GM18861 (cell line): ENCODE data around the gene ZNF491.
"Not testable (repeated sequence)": the region's sequence is repeated elsewhere in the genome, so short reads cannot be mapped to it uniquely, and the experiment has no call there.

Source experiments
- ATAC-seq: cut with Tn5 transposase; IDR thresholded peaks from one replicate; pipeline ENCODE4 v1.9.1; 2021; ENCODE audit not compliant: unreplicated experiment

The ZNF491 gene

DNA sequence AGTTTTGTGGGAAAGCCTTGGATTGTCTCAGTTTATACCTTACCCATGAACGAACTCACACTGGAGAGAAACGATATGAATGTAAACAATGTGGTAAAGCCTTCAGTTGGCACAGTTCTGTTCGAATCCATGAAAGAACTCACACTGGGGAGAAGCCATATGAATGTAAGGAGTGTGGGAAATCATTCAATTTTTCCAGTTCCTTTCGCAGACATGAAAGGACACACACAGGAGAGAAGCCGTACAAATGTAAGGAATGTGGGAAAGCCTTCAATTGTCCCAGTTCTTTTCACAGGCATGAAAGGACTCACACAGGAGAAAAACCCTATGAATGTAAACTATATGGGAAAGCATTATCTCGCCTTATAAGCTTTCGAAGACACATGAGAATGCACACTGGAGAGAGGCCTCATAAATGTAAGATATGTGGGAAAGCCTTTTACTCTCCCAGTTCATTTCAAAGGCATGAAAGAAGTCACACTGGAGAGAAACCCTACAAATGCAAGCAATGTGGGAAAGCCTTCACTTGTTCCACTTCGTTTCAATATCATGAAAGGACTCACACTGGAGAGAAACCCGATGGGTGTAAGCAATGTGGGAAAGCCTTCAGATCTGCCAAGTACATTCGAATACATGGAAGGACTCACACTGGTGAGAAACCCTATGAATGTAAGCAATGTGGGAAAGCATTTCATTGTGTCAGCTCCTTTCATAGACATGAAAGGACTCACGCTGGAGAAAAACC, 8.2 kb downstream of the ZNF491 start:
- ATAC-seq, result no peak

- ATAC-seq, result no peak
These were observed 8.7 kb downstream of the ZNF491 start for GRCh38 chr19:11807099-11807380.

GRCh38 chr19:11813703-11814028, 15.3 kb downstream of the ZNF491 start:
- ATAC-seq, result peak; percentile 18

DNA sequence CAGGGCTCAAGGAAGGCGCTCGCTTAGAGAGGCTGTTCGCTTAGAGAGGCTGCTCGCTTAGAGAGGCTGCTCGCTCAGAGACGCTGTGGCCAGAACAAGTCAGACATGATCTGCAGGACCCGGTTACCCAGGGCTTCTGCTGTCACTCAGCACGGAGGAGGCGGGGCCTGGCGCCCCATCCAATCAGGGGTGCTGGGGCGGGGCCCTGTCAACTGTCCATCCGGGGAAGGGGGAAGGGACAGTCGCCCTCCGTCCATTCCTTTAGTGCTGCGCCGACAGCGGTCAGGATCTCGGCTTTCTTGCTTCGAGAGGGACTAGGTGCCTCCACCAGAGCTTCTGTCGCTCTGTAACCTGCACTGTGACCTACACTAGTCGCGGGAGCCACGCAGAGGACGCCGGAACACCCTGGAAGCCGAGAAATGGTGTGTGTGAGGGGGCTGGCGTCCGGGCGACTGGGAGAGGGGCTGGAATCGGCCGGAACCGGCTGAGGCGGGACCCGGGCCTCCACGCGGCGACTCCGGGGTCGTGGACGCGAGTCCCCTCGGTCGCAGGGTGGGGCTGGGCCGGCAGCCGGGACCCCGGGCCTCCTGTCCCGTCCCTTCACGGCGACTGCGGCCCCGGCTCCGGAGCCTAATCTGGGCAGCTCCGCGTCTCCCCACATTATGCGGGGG, 15.8 kb downstream of the ZNF491 start, which contains the start of gene ZNF440:
Gene ZNF440, plus strand, starts transcription at position 245 of the 671 bp plus-strand sequence. Its CDS starts 175 bp downstream, at position 420.
- peak; percentile 94 for ATAC-seq

DNA sequence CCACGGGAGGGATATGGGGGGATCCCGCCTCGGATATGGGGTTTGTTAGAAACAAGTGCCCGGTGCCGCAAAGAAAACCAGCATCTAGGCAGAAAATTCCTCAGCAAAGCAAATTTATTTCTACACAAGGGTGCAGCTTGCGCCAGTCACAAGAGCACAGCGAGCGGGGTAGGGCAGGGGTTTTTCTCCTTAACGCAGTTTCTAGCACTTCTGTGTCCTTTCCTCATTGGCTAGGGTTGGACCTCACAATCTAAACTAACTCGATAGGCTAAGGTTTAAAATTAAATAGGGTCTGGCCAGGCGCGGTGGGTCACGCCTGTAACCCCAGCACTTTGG, 16.3 kb downstream of the ZNF491 start:
- no peak for ATAC-seq

DNA sequence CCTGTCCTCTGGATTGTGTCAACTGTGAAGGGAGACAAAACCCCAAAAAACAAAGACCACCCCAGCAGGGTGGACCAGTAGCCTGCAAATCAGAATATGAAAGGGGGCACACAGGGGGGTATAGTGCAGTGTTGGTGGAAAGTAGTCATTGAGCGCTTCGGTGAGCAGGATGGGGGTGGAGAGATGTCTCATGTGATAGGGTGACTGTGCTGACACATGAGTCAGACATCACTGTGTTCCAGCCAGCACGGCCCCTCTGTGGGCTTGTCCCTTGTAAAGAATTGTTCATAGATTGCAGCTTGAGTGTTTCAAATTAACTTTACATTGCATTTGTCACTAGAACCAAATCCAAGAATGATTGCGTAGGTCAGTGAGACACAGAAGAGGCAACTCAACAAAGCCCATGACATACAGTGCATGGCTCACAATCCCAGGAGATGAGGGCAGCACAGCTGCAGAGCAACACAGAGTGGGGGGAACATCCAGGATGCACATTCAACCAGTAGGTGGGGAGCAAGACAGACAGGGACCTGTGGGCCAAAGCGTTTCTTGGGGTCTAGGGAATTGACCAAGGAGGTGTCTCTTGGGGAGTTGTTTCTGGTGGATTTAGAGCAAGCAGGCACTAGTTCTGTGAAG, 23.3 kb downstream of the ZNF491 start:
- no peak for ATAC-seq

DNA sequence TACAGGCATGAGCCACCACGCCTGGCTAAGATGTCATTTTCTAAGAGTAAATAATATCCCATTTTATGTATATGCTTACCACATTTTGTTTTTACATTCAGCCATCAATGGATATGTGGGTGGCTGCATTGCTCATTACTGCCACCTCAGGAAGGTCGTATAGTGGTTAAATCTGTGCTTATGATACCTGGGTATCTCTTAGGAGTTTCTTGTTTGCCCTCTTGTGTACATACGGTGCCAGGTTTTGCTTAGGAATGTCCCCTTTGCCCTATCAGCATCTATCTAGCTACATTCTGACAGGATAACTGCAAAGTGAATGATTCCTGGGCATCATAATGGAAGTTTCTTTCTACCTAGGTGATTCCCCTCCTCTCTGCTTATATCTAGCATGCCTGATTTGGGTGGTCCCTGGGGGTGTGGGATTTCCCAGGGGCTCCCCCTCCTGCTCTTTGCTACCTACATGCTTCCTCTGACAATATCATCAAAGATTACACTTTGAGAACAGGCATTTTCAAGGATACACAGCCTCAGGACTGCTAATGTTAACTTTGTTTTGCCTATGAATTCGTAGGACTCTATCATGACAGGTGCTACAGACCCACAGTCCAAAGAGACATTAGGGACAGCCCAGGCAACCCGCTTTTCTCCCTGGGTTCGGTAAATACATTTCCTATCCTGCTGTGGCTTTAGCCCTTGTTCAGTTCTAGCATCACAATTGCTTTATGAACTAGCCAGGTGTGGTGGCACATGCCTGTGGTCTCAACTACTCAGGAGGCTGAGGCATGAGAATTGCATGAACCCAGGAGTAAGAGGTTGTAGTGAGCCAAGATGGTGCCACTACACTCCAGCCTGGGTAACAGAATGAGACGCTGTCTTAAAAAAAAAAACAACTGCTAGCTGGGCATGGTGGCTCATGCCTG, 30.9 kb downstream of the ZNF491 start:
- not testable (repeated sequence) for ATAC-seq

DNA sequence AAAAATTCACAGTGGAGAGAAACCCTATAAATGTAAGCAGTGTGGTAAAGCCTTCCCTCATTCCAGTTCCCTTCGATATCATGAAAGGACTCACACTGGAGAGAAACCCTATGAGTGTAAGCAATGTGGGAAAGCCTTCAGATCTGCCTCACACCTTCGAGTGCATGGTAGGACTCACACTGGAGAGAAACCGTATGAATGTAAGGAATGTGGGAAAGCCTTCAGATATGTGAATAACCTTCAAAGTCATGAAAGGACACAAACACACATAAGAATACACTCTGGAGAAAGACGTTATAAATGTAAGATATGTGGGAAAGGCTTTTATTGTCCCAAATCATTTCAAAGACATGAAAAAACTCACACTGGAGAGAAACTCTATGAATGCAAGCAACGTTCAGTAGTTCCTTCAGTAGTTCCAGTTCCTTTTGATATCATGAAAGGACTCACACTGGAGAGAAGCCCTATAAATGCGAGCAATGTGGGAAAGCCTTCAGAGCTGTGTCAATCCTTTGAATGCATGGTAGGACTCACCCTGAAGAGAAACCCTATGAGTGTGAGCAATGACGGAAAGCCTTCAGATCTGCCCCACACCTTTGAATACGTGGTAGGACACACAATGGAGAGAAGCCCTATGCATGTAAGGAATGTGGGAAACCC, 34.1 kb downstream of the ZNF491 start:
- ATAC-seq, result no peak

GRCh38 chr19:11833541-11833940, 35.2 kb downstream of the ZNF491 start:
- ATAC-seq, result no peak

DNA sequence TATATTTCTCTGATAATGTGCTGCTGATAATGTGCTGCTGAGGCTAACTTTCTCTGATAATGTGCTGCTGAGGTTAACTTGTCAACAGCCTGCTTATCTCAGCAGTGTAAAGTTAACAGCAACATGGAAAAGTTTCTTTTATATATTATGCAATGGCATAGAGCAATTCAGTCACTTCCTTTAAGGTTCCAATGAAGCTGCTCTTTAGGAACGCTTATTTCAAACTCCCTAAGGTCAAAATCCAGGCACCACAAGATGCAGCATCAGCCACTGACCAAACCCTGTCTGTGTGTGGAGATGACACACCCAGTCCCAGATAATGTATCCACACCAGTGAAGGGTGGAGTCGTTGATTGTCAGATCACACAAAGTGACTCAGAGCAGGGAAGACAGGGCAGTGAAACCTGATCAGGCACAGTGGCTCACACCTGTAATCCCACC, 37.3 kb downstream of the ZNF491 start:
- ATAC-seq, result not testable (repeated sequence)

GRCh38 chr19:11843722-11844121, 45.4 kb downstream of the ZNF491 start:
- no peak for ATAC-seq

GRCh38 chr19:11847615-11848014, 49.3 kb downstream of the ZNF491 start:
- ATAC-seq, result not testable (repeated sequence)

DNA sequence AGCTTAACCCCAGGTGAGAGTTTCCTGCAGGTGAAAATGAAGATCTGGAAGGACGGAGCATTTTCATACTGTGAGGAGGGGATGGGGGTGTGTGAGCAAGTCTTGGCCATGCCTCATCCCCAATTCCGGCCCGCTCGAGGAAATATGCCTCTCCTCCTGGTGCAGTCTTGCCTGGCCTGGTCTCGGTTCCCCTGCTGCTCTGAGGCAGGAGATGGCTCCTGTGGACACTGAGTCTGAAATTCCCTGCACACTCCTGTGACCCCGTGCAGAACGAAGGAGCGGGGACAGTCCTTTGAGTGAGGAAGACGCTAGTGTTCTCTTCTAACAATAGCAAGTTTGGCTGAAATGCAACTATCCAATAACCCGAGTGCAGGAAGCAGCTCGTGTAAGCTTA, 49.9 kb downstream of the ZNF491 start:
- ATAC-seq, result no peak

GRCh38 chr19:11848594-11849469, 50.5 kb downstream of the ZNF491 start, which contains the start of gene ZNF439:
ZNF439 (plus strand) TSS chr19:11848726; CDS start chr19:11848868, 142 bp downstream.
- no peak for ATAC-seq

DNA sequence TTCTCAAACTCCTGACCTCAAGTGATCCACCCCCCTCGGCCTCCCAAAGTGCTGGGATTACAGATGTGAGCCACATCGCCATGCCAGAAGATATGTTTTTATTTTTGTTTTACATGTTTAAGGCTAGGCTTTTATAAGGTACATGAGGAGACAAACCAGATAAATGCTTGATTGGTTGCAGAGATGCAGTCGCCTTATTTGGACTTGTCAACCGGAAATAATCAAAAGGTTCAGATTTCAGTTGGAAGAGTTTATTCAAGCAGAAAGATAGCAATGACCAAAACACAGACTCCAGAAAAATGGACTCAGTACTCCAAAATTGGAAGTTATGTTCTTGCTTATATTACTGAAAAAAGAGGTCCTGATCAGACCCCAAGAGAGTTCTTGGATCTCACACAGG, 52.0 kb downstream of the ZNF491 start:
- not testable (repeated sequence) for ATAC-seq

DNA sequence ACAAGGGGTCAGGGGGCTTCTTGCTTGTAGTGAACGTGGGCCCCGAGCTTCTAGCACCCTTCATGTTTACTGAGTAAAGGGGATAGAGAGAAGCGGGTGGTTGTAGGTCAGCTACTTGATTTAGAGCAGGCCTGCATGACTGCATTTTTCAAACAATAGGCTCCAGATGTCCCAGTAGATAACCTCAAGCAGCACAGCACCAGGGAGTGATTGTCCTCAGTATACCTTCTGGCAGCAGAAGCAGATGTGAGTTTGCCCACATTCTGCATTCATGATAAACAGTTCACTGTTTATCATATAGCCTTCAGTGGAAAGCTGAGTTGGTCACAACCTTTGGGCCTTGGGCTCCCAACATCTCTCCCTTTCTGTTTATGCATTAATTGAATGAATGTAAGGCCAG, 55.0 kb downstream of the ZNF491 start:
- ATAC-seq, result no peak

DNA sequence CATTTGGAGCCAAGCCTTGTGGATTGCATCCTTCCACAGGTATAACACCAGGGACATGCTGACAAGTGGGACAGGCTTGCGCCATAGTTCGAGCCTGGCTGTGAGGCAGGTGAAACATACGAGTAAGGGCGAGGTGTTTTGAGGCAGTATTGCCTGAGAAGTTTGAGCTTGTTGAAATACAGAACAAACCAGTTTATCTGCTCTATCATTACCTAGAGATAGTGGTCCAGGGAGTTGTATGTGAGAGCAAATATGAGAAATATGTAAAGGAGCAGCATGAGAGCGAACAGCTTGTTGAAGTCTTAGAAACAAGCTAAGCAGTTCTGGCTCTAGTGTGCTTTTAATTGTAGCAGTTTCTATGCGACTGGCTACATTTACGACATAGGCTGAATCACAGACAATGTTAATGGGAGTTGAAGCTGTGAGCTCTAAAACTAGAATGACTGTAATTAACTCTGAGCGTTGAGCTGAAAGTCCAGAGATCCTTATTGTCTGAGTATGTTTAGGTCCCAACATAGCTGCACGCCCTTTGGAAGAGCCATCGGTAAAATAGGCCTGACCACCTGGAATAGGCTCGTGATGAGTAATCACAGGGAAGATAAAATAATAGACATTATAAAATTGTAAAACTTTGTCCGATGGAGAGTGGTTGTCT, 58.4 kb downstream of the ZNF491 start:
- ATAC-seq, result no peak
